ENCODE data around the gene RAB40B. TPM values are rescaled to one million over a fixed set of nuclear protein-coding genes. Genes with fewer than 3 reads are reported as not detected.
A peak's percentile ranks its signal among the peaks of the same experiment; 100 is the strongest.

Gene RAB40B
- total and polyA plus RNA-seq, 8 donors, result 6.8 to 25.7 (median 19.5) TPM

GRCh38 chr17:82658796-82659452 is 39.6 kb downstream of the RAB40B start:
- Histone ChIP-seq H3K27me3 (no peaks in the 10 kb centered on the region), H3K36me3 (peaks cover 0 to 5% of the 10 kb centered on the region in 2 donors), H3K27ac (no peak overlapping the region), H3K9me3 (no peaks in the 10 kb centered on the region), H3K4me1 (peaks cover 0 to 15% of the 10 kb centered on the region in 2 donors), H3K4me3 (no peak overlapping the region)
- TF ChIP-seq CTCF (IDR thresholded peaks at IDR 0.05), result no peak
- peak in 1 of 4 donors; percentile 61 for DNase-seq
- intact Hi-C loops (cut with DNase I), result no loop called here
- no peak for ATAC-seq

- no peaks in the 10 kb centered on the region for H3K9me3 ChIP-seq
- H3K27ac ChIP-seq, result no peak overlapping the region
- no peak for TF ChIP-seq CTCF (IDR thresholded peaks at IDR 0.05)
- H3K4me3 ChIP-seq, result no peak overlapping the region
- intact Hi-C loops (cut with DNase I), result no loop called here
- DNase-seq, result no peak
- H3K4me1 ChIP-seq, result peaks cover 0 to 15% of the 10 kb centered on the region in 2 donors
- no peaks in the 10 kb centered on the region for H3K27me3 ChIP-seq
- H3K36me3 ChIP-seq, result peaks cover 0 to 5% of the 10 kb centered on the region in 2 donors
- ATAC-seq, result no peak
These were observed 40.2 kb downstream of the RAB40B start for GRCh38 chr17:82658331-82658730.

- Histone ChIP-seq H3K36me3 (peaks cover 0 to 5% of the 10 kb centered on the region in 2 donors), H3K4me3 (no peak overlapping the region), H3K9me3 (no peaks in the 10 kb centered on the region), H3K4me1 (peaks cover 0 to 15% of the 10 kb centered on the region in 2 donors), H3K27me3 (no peaks in the 10 kb centered on the region), H3K27ac (no peak overlapping the region)
- DNase-seq, result peak in 1 of 4 donors; percentile 74
- TF ChIP-seq CTCF (IDR thresholded peaks at IDR 0.05), result no peak
- no peak for ATAC-seq
- intact Hi-C loops (cut with DNase I), result no loop called here
These were observed 40.6 kb downstream of the RAB40B start for GRCh38 chr17:82657926-82658325.

GRCh38 chr17:82656266-82656665 is 42.2 kb downstream of the RAB40B start:
- Histone ChIP-seq H3K4me3 (no peak overlapping the region), H3K36me3 (peaks cover 0 to 5% of the 10 kb centered on the region in 2 donors), H3K27ac (no peak overlapping the region), H3K4me1 (peaks cover 0 to 15% of the 10 kb centered on the region in 2 donors), H3K27me3 (no peaks in the 10 kb centered on the region), H3K9me3 (no peaks in the 10 kb centered on the region)
- ATAC-seq (no peak), DNase-seq (peak in 1 of 4 donors; percentile 33)
- TF ChIP-seq CTCF (IDR thresholded peaks at IDR 0.05), result no peak
- intact Hi-C loops (cut with DNase I), result no loop called here

GRCh38 chr17:82655523-82655922 is 43.0 kb downstream of the RAB40B start:
- intact Hi-C loops (cut with DNase I), result no loop called here
- H3K4me1 ChIP-seq, result peaks cover 0 to 15% of the 10 kb centered on the region in 2 donors
- H3K27me3 ChIP-seq, result no peaks in the 10 kb centered on the region
- peak overlapping the region in 1 of 2 donors; percentile 61 for H3K27ac ChIP-seq
- TF ChIP-seq CTCF (IDR thresholded peaks at IDR 0.05), result no peak
- H3K36me3 ChIP-seq, result peaks cover 0 to 5% of the 10 kb centered on the region in 2 donors
- ATAC-seq, result no peak
- peak in 1 of 4 donors; percentile 56 for DNase-seq
- H3K4me3 ChIP-seq, result no peak overlapping the region
- H3K9me3 ChIP-seq, result no peaks in the 10 kb centered on the region
